ENCODE measurements around the gene MBOAT1.

GRCh38 chr6:20215310-20215709 is 3.0 kb upstream of the MBOAT1 start:
- TF ChIP-seq CTCF (IDR thresholded peaks at IDR 0.05) (no peak), ZFX (IDR thresholded peaks at IDR 0.05; ENCODE audit: borderline replicate concordance) (no peak)

All from 22Rv1 (cell line).